B cell (primary cell): ENCODE results near the gene PEAK1. TPM values are rescaled to one million over a fixed set of nuclear protein-coding genes. Genes with fewer than 3 reads are reported as not detected.

Experiments
- ATAC-seq: fragments of 200-7000 bp; cut with Tn5 transposase; one replicate; pipeline ENCODE4 v1.10.0; 2021; ENCODE audit warnings: low read depth, mild to moderate bottlenecking, moderate number of reproducible peaks, moderate library complexity
- CTCF ChIA-PET: fragments of 350-600 bp; sonication (Branson Sonifier 250); formaldehyde crosslinking; loops from one replicate; lab custom pipeline; 2021; ENCODE audit warnings: antibody characterized with exemption, inconsistent platforms; lab: Charles Lee
- POLR2A ChIA-PET: fragments of 350-600 bp; sonication (Branson Sonifier 250); formaldehyde crosslinking; loops from one replicate; lab custom pipeline; 2021; ENCODE audit warnings: antibody characterized with exemption; lab: Charles Lee
- DNase-seq: peaks from one replicate; pipeline ENCODE4 v3.0.0; 2013
- H2AFZ ChIP-seq: 2 replicates; pipeline ENCODE4 v1.6.1; 2012; ENCODE audit warnings: mild to moderate bottlenecking, low read depth, low read length; ENCODE audit not compliant: insufficient read depth, poor library complexity, severe bottlenecking
- H3K27ac ChIP-seq, 2 donors: 1 replicate in 1 of 2; 2 replicates in 1 of 2; pipeline ENCODE4 v1.5.1; 2012 to 2013; ENCODE audit warnings: low read length in 2 of 2, mild to moderate bottlenecking in 2 of 2, moderate library complexity in 1 of 2
- H3K27me3 ChIP-seq, 4 experiments: fragments of 200-600 bp in 1 of 4; sonication (generic) in 1 of 4; replicated peaks in 1 of 4; 1 replicate in 2 of 4; 2 replicates in 2 of 4; pipeline versions ENCODE4 v1.6.1 to v1.7.0; 2013 to 2016; ENCODE audit warnings: low read length in 3 of 4, mild to moderate bottlenecking in 2 of 4, mixed read lengths in 1 of 4, moderate library complexity in 1 of 4; ENCODE audit not compliant: insufficient read depth in 4 of 4, control insufficient read depth in 3 of 4; ENCODE audit errors: control extremely low read depth in 1 of 4
- H3K36me3 ChIP-seq, 2 experiments: replicated peaks in 1 of 2; 1 replicate in 1 of 2; 2 replicates in 1 of 2; pipeline versions ENCODE4 v1.6.1 to v1.7.1; 2013; ENCODE audit warnings: low read length in 1 of 2; ENCODE audit not compliant: insufficient read depth in 2 of 2, control insufficient read depth in 1 of 2; ENCODE audit errors: control extremely low read depth in 1 of 2, extremely low read depth in 1 of 2
- H3K4me1 ChIP-seq, 2 donors: fragments of 200-600 bp in 1 of 2; sonication (generic) in 1 of 2; 1 replicate in 1 of 2; 2 replicates in 1 of 2; pipeline versions ENCODE4 v1.5.1 to v1.6.1; 2013 to 2017; ENCODE audit warnings: low read length in 2 of 2; ENCODE audit not compliant: control insufficient read depth in 2 of 2, insufficient read depth in 2 of 2
- H3K4me2 ChIP-seq: replicated peaks from 2 replicates; pipeline ENCODE3; 2012; ENCODE audit warnings: mild to moderate bottlenecking, low read depth, low read length; ENCODE audit not compliant: poor library complexity, severe bottlenecking
- H3K4me3 ChIP-seq, 5 experiments: fragments of 200-600 bp in 1 of 5; sonication (generic) in 1 of 5; 1 replicate in 3 of 5; 2 replicates in 2 of 5; pipeline versions ENCODE4 v1.5.1 to v1.7.0; 2011 to 2016; ENCODE audit warnings: low read length in 4 of 5, mild to moderate bottlenecking in 4 of 5, low read depth in 2 of 5, control low read depth in 1 of 5, moderate library complexity in 1 of 5; ENCODE audit not compliant: insufficient read depth in 1 of 5; ENCODE audit errors: control extremely low read depth in 1 of 5, extremely low read depth in 1 of 5
- H3K79me2 ChIP-seq: fragments of 200-600 bp; sonication (generic); one replicate; pipeline ENCODE4 v1.6.0; 2016; ENCODE audit warnings: low read length; ENCODE audit not compliant: control insufficient read depth, insufficient read depth
- H3K9ac ChIP-seq: fragments of 200-600 bp; sonication (generic); 2 replicates; pipeline ENCODE4 v1.6.1; 2017; ENCODE audit warnings: mild to moderate bottlenecking, low read length, moderate library complexity
- H3K9me3 ChIP-seq, 3 donors: one replicate each; pipeline versions ENCODE4 v1.6.1 to v1.7.1; 2013; ENCODE audit warnings: low read length in 2 of 3; ENCODE audit not compliant: control insufficient read depth in 2 of 3, insufficient read depth in 1 of 3; ENCODE audit errors: control extremely low read depth in 1 of 3
- H4K20me1 ChIP-seq: 2 replicates; pipeline ENCODE4 v1.6.0; 2012; ENCODE audit warnings: mild to moderate bottlenecking, low read length; ENCODE audit not compliant: insufficient read depth, control insufficient read depth, poor library complexity, severe bottlenecking
- H3K27ac Mint-ChIP-seq: one replicate; pipeline ENCODE4 v1.8.0; 2021; ENCODE audit warnings: mixed read lengths
- H3K27me3 Mint-ChIP-seq: one replicate; pipeline ENCODE4 v1.8.0; 2021; ENCODE audit warnings: mixed read lengths
- H3K4me1 Mint-ChIP-seq: one replicate; pipeline ENCODE4 v1.8.0; 2021; ENCODE audit warnings: mixed read lengths
- H3K4me3 Mint-ChIP-seq: one replicate; pipeline ENCODE4 v1.8.0; 2021; ENCODE audit warnings: mixed read lengths
- H3K9me3 Mint-ChIP-seq: one replicate; pipeline ENCODE4 v1.8.0; 2022; ENCODE audit warnings: mixed read lengths; ENCODE audit not compliant: insufficient read depth
- CTCF ChIP-seq: fragments of 200-600 bp; IDR thresholded peaks from one replicate; pipeline ENCODE4 v1.8.0; 2022; ENCODE audit warnings: antibody characterized with exemption, mild to moderate bottlenecking
- EZH2 ChIP-seq: IDR thresholded peaks from 2 replicates; pipeline ENCODE4 v1.6.1; 2012; ENCODE audit warnings: borderline replicate concordance, low read depth, mild to moderate bottlenecking, moderate library complexity, low read length; ENCODE audit not compliant: insufficient read depth, poor library complexity, severe bottlenecking
- WGBS: methylation state at CpG from one replicate; pipeline ENCODE4 v1.1.5; 2013; ENCODE audit warnings: missing lambda C conversion rate; ENCODE audit not compliant: insufficient coverage; 5-methylcytosine and 5-hydroxymethylcytosine counted together
- intact Hi-C: fragments of 100-400 bp; cut with micrococcal nuclease; formaldehyde crosslinking; loops from one replicate; pipeline ENCODE4 v1.10.0; 2022
- polyA plus RNA-seq: library from polyadenylated mRNA; depleted of rRNA; stranded (reverse); fragments of >200 nt; gene quantifications from 2 replicates; pipeline ENCODE4 v1.2.3, GENCODE V29; 2012
- total RNA-seq, 2 donors: library from RNA; stranded (reverse); fragments of 120-200 nt in 1 of 2; gene quantifications; 1 replicate in 1 of 2; 2 replicates in 1 of 2; pipeline versions ENCODE4 v1.2.3 to v1.2.4, GENCODE V29; 2013 to 2022

PEAK1 gene
- total and polyA plus RNA-seq, 2 donors (not counting 1 experiment from before 2014, with no cell fraction given) = 13.4 to 38.0 TPM

GRCh38 chr15:77057685-77058084, 362.2 kb downstream of the PEAK1 start:
- POLR2A ChIA-PET = no interaction called here
- peak overlapping the region; percentile 46 for H3K27ac Mint-ChIP-seq

GRCh38 chr15:77057072-77057471, 362.8 kb downstream of the PEAK1 start:
- no CpG with 5 or more reads among the region's 1 CpG for WGBS
- no peak overlapping the region for H3K4me3 Mint-ChIP-seq
- ATAC-seq (no peak), DNase-seq (no peak)
- Histone ChIP-seq H2AFZ (no peak overlapping the region), H3K4me1 (peaks cover 59% of the 10 kb centered on the region in 2 donors), H3K4me2 (no peak overlapping the region), H3K27ac (no peak overlapping the region), H3K9ac (no peak overlapping the region), H4K20me1 (peaks cover 72% of the 10 kb centered on the region), H3K4me3 (no peak overlapping the region), H3K27me3 (no peaks in the 10 kb centered on the region), H3K9me3 (no peaks in the 10 kb centered on the region), H3K36me3 (peaks cover 3 to 46% of the 10 kb centered on the region in 2 experiments), H3K79me2 (peaks cover 95% of the 10 kb centered on the region)
- intact Hi-C loops = no loop called here
- H3K27ac Mint-ChIP-seq = no peak overlapping the region
- POLR2A ChIA-PET = no interaction called here
- TF ChIP-seq CTCF (no peak), EZH2 (no peak)
- CTCF ChIA-PET = interaction anchor here (1.1 to 1.9 kb wide), 6 partner anchors 23 to 84 kb away, joined by 3 to 8 read pairs (median 5); no protein-coding TSS in a partner anchor
- no peaks in the 10 kb centered on the region for H3K9me3 Mint-ChIP-seq
- peaks cover 69% of the 10 kb centered on the region for H3K4me1 Mint-ChIP-seq
- H3K27me3 Mint-ChIP-seq = no peaks in the 10 kb centered on the region

More at GRCh38 chr15:77057685-77058084, 362.2 kb downstream of the PEAK1 start:
- H3K4me2 ChIP-seq = no peak overlapping the region
- H3K27me3 Mint-ChIP-seq = no peaks in the 10 kb centered on the region
- peaks cover 75% of the 10 kb centered on the region for H3K4me1 Mint-ChIP-seq
- no peak for ATAC-seq
- no peaks in the 10 kb centered on the region for H3K9me3 Mint-ChIP-seq
- H2AFZ ChIP-seq = no peak overlapping the region
- peaks cover 99% of the 10 kb centered on the region for H3K79me2 ChIP-seq
- H4K20me1 ChIP-seq = peaks cover 77% of the 10 kb centered on the region
- H3K9ac ChIP-seq = no peak overlapping the region
- no peaks in the 10 kb centered on the region for H3K27me3 ChIP-seq
- intact Hi-C loops = no loop called here
- H3K4me1 ChIP-seq = peaks cover 59 to 62% of the 10 kb centered on the region in 2 donors
- no peak for TF ChIP-seq CTCF
- no peak for TF ChIP-seq EZH2
- peaks cover 1 to 44% of the 10 kb centered on the region in 2 experiments for H3K36me3 ChIP-seq
- CTCF ChIA-PET = interaction anchor here (1.0 to 1.9 kb wide), 6 partner anchors 7 to 85 kb away, joined by 3 to 8 read pairs (median 4); no protein-coding TSS in a partner anchor
- 88% methylated on average over 4 of the region's 4 CpGs for WGBS
- H3K9me3 ChIP-seq = no peaks in the 10 kb centered on the region
- no peak overlapping the region for H3K4me3 Mint-ChIP-seq
- no peak overlapping the region for H3K4me3 ChIP-seq
- H3K27ac ChIP-seq = peak overlapping the region in 1 of 2 donors; percentile 21
- DNase-seq = no peak
